A549 (cell line): Measurements from ENCODE around the gene CERS6. TPM values are rescaled to one million over a fixed set of nuclear protein-coding genes. Genes with fewer than 3 reads are reported as not detected.

Source experiments
- ATAC-seq, 2 experiments: fragments of 200-7000 bp in 1 of 2; fragments of >200 bp in 1 of 2; cut with Nextera tagmentation in 1 of 2; cut with Tn5 transposase in 1 of 2; 3 replicates each; pipeline versions ENCODE4 v1.8.0 to v1.9.1; 2018 to 2020; ENCODE audit warnings: mild to moderate bottlenecking in 1 of 2, moderate library complexity in 1 of 2
- CTCF ChIA-PET: fragments of 300-600 bp; sonication (Branson Sonifier 250); formaldehyde crosslinking; extraction: SDS; loops from one replicate; lab custom pipeline; 2021; ENCODE audit warnings: antibody characterized with exemption, inconsistent platforms; lab: Yijun Ruan, JAX
- POLR2A ChIA-PET: fragments of 350-600 bp; formaldehyde crosslinking; extraction: SDS; loops from one replicate; lab custom pipeline; 2021; ENCODE audit warnings: antibody characterized with exemption, inconsistent platforms; lab: Yijun Ruan, JAX
- DNase-seq, 2 experiments: peaks; one replicate each; pipeline versions ENCODE4 v3.0.0 to v3.0.0-alpha.2; 2011 to 2016; ENCODE audit warnings: low read depth in 1 of 2, low spot score in 1 of 2
- FAIRE-seq: peaks from 2 replicates; lab custom pipeline; 2011; peaks lifted over from hg19 to GRCh38; lab: Jason Lieb, UNC
- H3K27ac ChIP-seq, 2 experiments: fragments of >200 bp; sonication (Bioruptor Twin); formaldehyde crosslinking; 3 replicates each; pipeline ENCODE4 v1.5.1; 2016 to 2017
- H3K4me1 ChIP-seq: fragments of >200 bp; sonication (Bioruptor Twin); formaldehyde crosslinking; 3 replicates; pipeline ENCODE4 v1.6.1; 2016
- H3K4me2 ChIP-seq: fragments of >200 bp; sonication (Bioruptor Twin); formaldehyde crosslinking; 3 replicates; pipeline ENCODE4 v1.6.1; 2016
- H3K4me3 ChIP-seq: fragments of >200 bp; sonication (Bioruptor Twin); formaldehyde crosslinking; 3 replicates; pipeline ENCODE4 v1.5.1; 2016
- H3K9me3 ChIP-seq: fragments of >200 bp; sonication (Bioruptor Twin); formaldehyde crosslinking; 3 replicates; pipeline ENCODE4 v1.6.1; 2016
- ATOH8 ChIP-seq: fragments of 250-450 bp; sonication (Bioruptor Pico); IDR thresholded peaks from 2 replicates; pipeline ENCODE4 v1.5.0; 2020; ENCODE audit warnings: low read depth, mild to moderate bottlenecking, moderate library complexity
- BHLHE40 ChIP-seq: IDR thresholded peaks from 2 replicates; pipeline ENCODE4 v1.6.1; 2012; ENCODE audit warnings: low read depth, low read length, inconsistent platforms
- CEBPB ChIP-seq, 2 experiments: fragments of >200 bp in 1 of 2; sonication (Bioruptor Twin) in 1 of 2; formaldehyde crosslinking in 1 of 2; IDR thresholded peaks; 2 replicates each; pipeline ENCODE4 v1.6.1; 2012 to 2016
- ELK1 ChIP-seq: fragments of 150-350 bp; IDR thresholded peaks from 2 replicates; pipeline ENCODE4 v1.6.1; 2014; ENCODE audit warnings: low read depth, mild to moderate bottlenecking, low read length
- EP300 ChIP-seq, 2 experiments: fragments of >200 bp; sonication (Bioruptor Twin); formaldehyde crosslinking; IDR thresholded peaks; 2 replicates in 1 of 2; 3 replicates in 1 of 2; pipeline ENCODE4 v1.6.1; 2016 to 2017
- GATA3 ChIP-seq: IDR thresholded peaks from 2 replicates; pipeline ENCODE4 v1.6.1; 2012; ENCODE audit warnings: borderline replicate concordance
- HEYL ChIP-seq: fragments of 250-450 bp; sonication (Bioruptor Pico); IDR thresholded peaks from 2 replicates; pipeline ENCODE4 v1.8.0; 2021; ENCODE audit warnings: mild to moderate bottlenecking, moderate library complexity
- HMGXB4 ChIP-seq: fragments of 250-450 bp; sonication (Bioruptor Pico); IDR thresholded peaks from 2 replicates; pipeline ENCODE4 v1.5.0; 2021; ENCODE audit warnings: mild to moderate bottlenecking, moderate library complexity, borderline replicate concordance
- KDM1A ChIP-seq: fragments of 200-600 bp; sonication (generic); IDR thresholded peaks from 2 replicates; pipeline ENCODE4 v1.6.1; 2016; ENCODE audit warnings: low read depth, mild to moderate bottlenecking
- MAX ChIP-seq: IDR thresholded peaks from 2 replicates; pipeline ENCODE4 v1.6.1; 2012
- NFE2L2 ChIP-seq: fragments of 150-350 bp; conservative IDR thresholded peaks from 2 replicates; pipeline ENCODE4 v1.6.1; 2014; ENCODE audit warnings: low read length
- POLR2AphosphoS2 ChIP-seq: conservative IDR thresholded peaks from 2 replicates; pipeline ENCODE4 v1.6.1; 2012; ENCODE audit warnings: low read length, improper control_type of control experiment, inconsistent platforms
- SREBF2 ChIP-seq: fragments of 450-650 bp; IDR thresholded peaks from 2 replicates; pipeline ENCODE4 v1.6.1; 2014; ENCODE audit warnings: mild to moderate bottlenecking, moderate library complexity
- USF2 ChIP-seq: fragments of 450-650 bp; IDR thresholded peaks from 2 replicates; pipeline ENCODE4 v1.6.1; 2014; ENCODE audit warnings: antibody characterized with exemption
- ZC3H11A ChIP-seq: fragments of 450-650 bp; IDR thresholded peaks from 2 replicates; pipeline ENCODE4 v1.6.1; 2014; ENCODE audit warnings: antibody characterized with exemption, mild to moderate bottlenecking
- WGBS: methylation state at CpG from one replicate; pipeline ENCODE4 v1.1.6; 2017; ENCODE audit errors: missing lambda C conversion rate; 5-methylcytosine and 5-hydroxymethylcytosine counted together
- polyA plus RNA-seq, 4 experiments: library from polyadenylated mRNA; depleted of rRNA in 3 of 4; stranded (reverse); fragments of >200 nt; fragmentation: RNase III in 1 of 4; extraction: RNeasy Plus Mini Kit Qiagen cat#74134 plus additional on column Dnase treatment in 1 of 4; gene quantifications; 2 replicates in 3 of 4; 3 replicates in 1 of 4; pipeline ENCODE4 v1.2.3, GENCODE V29; 2011 to 2017

The CERS6 gene
- polyA plus RNA-seq, 2 of the 4 experiments (the other 2 are of a cell fraction) = 12.0 to 16.9 TPM

GRCh38 chr2:168748461-168748860 lies 292.4 kb downstream of the CERS6 start:
- WGBS = 91% methylated on average over 5 of the region's 5 CpGs
- ChIA-PET CTCF (interaction anchor here (1.2 kb wide), 1 partner anchor 15 kb away, joined by 3 read pairs; no protein-coding TSS in a partner anchor), POLR2A (no interaction called here)
- ATAC-seq (no peak), FAIRE-seq (no peak), DNase-seq (no peak)
- Histone ChIP-seq H3K4me2 (no peak overlapping the region), H3K4me3 (no peak overlapping the region), H3K4me1 (no peaks in the 10 kb centered on the region), H3K9me3 (no peaks in the 10 kb centered on the region), H3K27ac (no peak overlapping the region)
- TF ChIP-seq EP300 (IDR thresholded peaks at IDR 0.05) = no peak
- no peak for TF ChIP-seq GATA3

GRCh38 chr2:168749297-168749696 lies 293.2 kb downstream of the CERS6 start:
- ChIA-PET POLR2A (no interaction called here), CTCF (interaction anchor here (0.5 to 1.2 kb wide), 2 partner anchors 14 to 25 kb away, joined by 3 to 5 read pairs; no protein-coding TSS in a partner anchor)
- no peaks in the 10 kb centered on the region for H3K9me3 ChIP-seq
- FAIRE-seq = no peak
- no peak overlapping the region for H3K27ac ChIP-seq
- ATAC-seq = no peak
- H3K4me2 ChIP-seq = no peak overlapping the region
- no peaks in the 10 kb centered on the region for H3K4me1 ChIP-seq
- no peak for DNase-seq
- TF ChIP-seq BHLHE40 = no peak
- no peak for TF ChIP-seq HMGXB4 (CRISPR knock-in tag)
- TF ChIP-seq ZC3H11A = no peak
- TF ChIP-seq NFE2L2 = no peak
- TF ChIP-seq SREBF2 = no peak
- no peak for TF ChIP-seq ELK1
- TF ChIP-seq MAX = no peak
- TF ChIP-seq CEBPB (IDR thresholded peaks at IDR 0.05) = no peak
- TF ChIP-seq HEYL = no peak
- no peak for TF ChIP-seq POLR2AphosphoS2
- no peak for TF ChIP-seq USF2
- TF ChIP-seq KDM1A = no peak
- no peak overlapping the region for H3K4me3 ChIP-seq
- whole genome bisulfite sequencing = 90% methylated on average over 3 of the region's 6 CpGs

- TF ChIP-seq ATOH8 (CRISPR knock-in tag) = no peak
- Histone ChIP-seq H3K4me1 (no peaks in the 10 kb centered on the region), H3K4me3 (no peak overlapping the region), H3K4me2 (no peak overlapping the region), H3K9me3 (no peaks in the 10 kb centered on the region), H3K27ac (no peak overlapping the region)
- FAIRE-seq (no peak), ATAC-seq (no peak), DNase-seq (no peak)
- ChIA-PET CTCF (interaction anchor here (1.0 kb wide), 1 partner anchor 45 kb away, joined by 3 read pairs; no protein-coding TSS in a partner anchor), POLR2A (no interaction called here)
Observed at GRCh38 chr2:168751104-168751740, 295.1 kb downstream of the CERS6 start.
